ENCODE results near the gene EDIL3.

GRCh38 chr5:83931969-83932368 is 452.7 kb downstream of the EDIL3 start:
- TF ChIP-seq POLR2AphosphoS5 (IDR thresholded peaks at IDR 0.05) (no peak), CTCF (IDR thresholded peaks at IDR 0.05) (no peak)

Measured in sigmoid colon (tissue), 4 donors.